DOHH2 (cell line): ENCODE data around the gene ABHD12.

Experiments used
- CTCF ChIP-seq: fragments of 200-600 bp; sonication (generic); IDR thresholded peaks from one replicate; pipeline ENCODE4 v1.5.1; 2014; ENCODE audit warnings: antibody characterized with exemption, mild to moderate bottlenecking, low read depth, low read length; ENCODE audit not compliant: poor library complexity, severe bottlenecking
- EZH2phosphoT487 ChIP-seq: fragments of 200-600 bp; sonication (generic); IDR thresholded peaks from 2 replicates; pipeline ENCODE4 v1.6.1; 2017; ENCODE audit warnings: borderline replicate concordance, mild to moderate bottlenecking, antibody characterized with exemption, low read length, moderate library complexity, mixed read lengths

- TF ChIP-seq CTCF (no peak), EZH2phosphoT487 (no peak)
These were observed 30.5 kb upstream of the ABHD12 start for GRCh38 chr20:25421102-25421501.
